Esophagus muscularis mucosa (tissue), 4 donors: ENCODE results near the gene MANSC4.

Experiments
- EP300 ChIP-seq: sonication (generic); formaldehyde crosslinking; IDR thresholded peaks from one replicate; pipeline ENCODE4 v1.6.1; 2017; ENCODE audit warnings: antibody characterized with exemption
- POLR2A ChIP-seq: fragments of 450-650 bp; IDR thresholded peaks from one replicate; pipeline ENCODE4 v1.6.1; 2017; ENCODE audit warnings: antibody characterized with exemption, moderate library complexity, mild to moderate bottlenecking, low read depth
- POLR2AphosphoS5 ChIP-seq, 2 donors: sonication (generic); formaldehyde crosslinking; IDR thresholded peaks; one replicate each; pipeline ENCODE4 v1.6.1; 2017; ENCODE audit warnings: antibody characterized with exemption in 2 of 2
- TF ChIP-seq, protein P1 (sequence below), 3 experiments: fragments of 200-600 bp in 2 of 3; fragments of 450-650 bp in 1 of 3; sonication (generic) in 2 of 3; IDR thresholded peaks; one replicate each; pipeline ENCODE4 v1.5.1; 2017 to 2019; ENCODE audit warnings: antibody characterized with exemption in 3 of 3, mild to moderate bottlenecking in 2 of 3, moderate library complexity in 1 of 3

- TF ChIP-seq, protein P1, sequence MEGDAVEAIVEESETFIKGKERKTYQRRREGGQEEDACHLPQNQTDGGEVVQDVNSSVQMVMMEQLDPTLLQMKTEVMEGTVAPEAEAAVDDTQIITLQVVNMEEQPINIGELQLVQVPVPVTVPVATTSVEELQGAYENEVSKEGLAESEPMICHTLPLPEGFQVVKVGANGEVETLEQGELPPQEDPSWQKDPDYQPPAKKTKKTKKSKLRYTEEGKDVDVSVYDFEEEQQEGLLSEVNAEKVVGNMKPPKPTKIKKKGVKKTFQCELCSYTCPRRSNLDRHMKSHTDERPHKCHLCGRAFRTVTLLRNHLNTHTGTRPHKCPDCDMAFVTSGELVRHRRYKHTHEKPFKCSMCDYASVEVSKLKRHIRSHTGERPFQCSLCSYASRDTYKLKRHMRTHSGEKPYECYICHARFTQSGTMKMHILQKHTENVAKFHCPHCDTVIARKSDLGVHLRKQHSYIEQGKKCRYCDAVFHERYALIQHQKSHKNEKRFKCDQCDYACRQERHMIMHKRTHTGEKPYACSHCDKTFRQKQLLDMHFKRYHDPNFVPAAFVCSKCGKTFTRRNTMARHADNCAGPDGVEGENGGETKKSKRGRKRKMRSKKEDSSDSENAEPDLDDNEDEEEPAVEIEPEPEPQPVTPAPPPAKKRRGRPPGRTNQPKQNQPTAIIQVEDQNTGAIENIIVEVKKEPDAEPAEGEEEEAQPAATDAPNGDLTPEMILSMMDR (IDR thresholded peaks at IDR 0.05): no peak
- TF ChIP-seq POLR2A: no peak
- peak; percentile 22 to 53 for TF ChIP-seq POLR2AphosphoS5 (IDR thresholded peaks at IDR 0.05)
- TF ChIP-seq EP300: no peak
These were observed 774 bp upstream of the MANSC4 start for GRCh38 chr12:27780612-27781408.
